ENCODE measurements around the gene SELPLG. TPM values are rescaled to one million over a fixed set of nuclear protein-coding genes. Genes with fewer than 3 reads are reported as not detected.
A peak's percentile ranks its signal among the peaks of the same experiment; 100 is the strongest.

SELPLG gene
- total and polyA plus RNA-seq, 8 donors, result 1.2 to 6.1 (median 3.0) TPM

- 62 to 73% (median 67%) methylated on average over 9 of the region's 9 CpGs for WGBS, 5 donors
- H3K27me3 ChIP-seq, result peaks cover 0 to 18% (median 0%) of the 10 kb centered on the region in 3 donors
- H3K4me3 ChIP-seq, result peak overlapping the region in 2 of 4 donors; percentile 5 to 34
- TF ChIP-seq POLR2A (IDR thresholded peaks at IDR 0.05) (no peak), CTCF (IDR thresholded peaks at IDR 0.05) (no peak), EP300 (IDR thresholded peaks at IDR 0.05) (no peak)
- no peaks in the 10 kb centered on the region for H3K36me3 ChIP-seq
- no peaks in the 10 kb centered on the region for H3K9me3 ChIP-seq
- peak overlapping the region in 4 of 5 donors; percentile 34 to 82 (median 70) for H3K27ac ChIP-seq
- intact Hi-C loops (cut with DNase I; ENCODE audit: low total_unique reads), result no loop called here
- DNase-seq, result no peak
- H3K4me1 ChIP-seq, result peaks cover 0 to 61% (median 26%) of the 10 kb centered on the region in 4 donors
Observed at GRCh38 chr12:108630481-108631207, 3.0 kb downstream of the SELPLG start.

- 46 to 68% (median 59%) methylated on average over 17 of the region's 17 CpGs for WGBS, 5 donors
- DNase-seq, result peak in 1 of 2 donors; percentile 80
- peaks cover 0 to 55% (median 21%) of the 10 kb centered on the region in 4 donors for H3K4me1 ChIP-seq
- peaks cover 0 to 18% (median 0%) of the 10 kb centered on the region in 3 donors for H3K27me3 ChIP-seq
- H3K4me3 ChIP-seq, result peak overlapping the region in 2 of 4 donors; percentile 16 to 34
- TF ChIP-seq POLR2AphosphoS5 (IDR thresholded peaks at IDR 0.05), result no peak
- TF ChIP-seq EP300 (IDR thresholded peaks at IDR 0.05), result no peak
- TF ChIP-seq POLR2A (IDR thresholded peaks at IDR 0.05), result no peak
- TF ChIP-seq CTCF (IDR thresholded peaks at IDR 0.05), result no peak
- intact Hi-C loops (cut with DNase I; ENCODE audit: low total_unique reads), result no loop called here
- H3K36me3 ChIP-seq, result no peaks in the 10 kb centered on the region
- peak overlapping the region in 4 of 5 donors; percentile 34 to 82 (median 70) for H3K27ac ChIP-seq
- no peaks in the 10 kb centered on the region for H3K9me3 ChIP-seq
Observed at GRCh38 chr12:108629824-108630476, 3.7 kb downstream of the SELPLG start.

- TF ChIP-seq POLR2AphosphoS5 (IDR thresholded peaks at IDR 0.05) (no peak), POLR2A (IDR thresholded peaks at IDR 0.05) (no peak), EP300 (IDR thresholded peaks at IDR 0.05) (no peak), CTCF (IDR thresholded peaks at IDR 0.05) (no peak)
- H3K36me3 ChIP-seq, result no peaks in the 10 kb centered on the region
- H3K4me1 ChIP-seq, result peaks cover 0 to 47% (median 18%) of the 10 kb centered on the region in 4 donors
- peak overlapping the region in 2 of 4 donors; percentile 16 to 34 for H3K4me3 ChIP-seq
- intact Hi-C loops (cut with DNase I; ENCODE audit: low total_unique reads), result no loop called here
- DNase-seq, result no peak
- peak overlapping the region; percentile 47 to 82 (median 60) for H3K27ac ChIP-seq
- H3K27me3 ChIP-seq, result peaks cover 0 to 13% (median 0%) of the 10 kb centered on the region in 3 donors
- 60 to 86% (median 81%) methylated on average over 3 to 5 of the region's 5 CpGs for WGBS, 5 donors
- H3K9me3 ChIP-seq, result no peaks in the 10 kb centered on the region
Observed at GRCh38 chr12:108629151-108629550, 4.5 kb downstream of the SELPLG start.

GRCh38 chr12:108627134-108627920 lies 6.4 kb downstream of the SELPLG start:
- Histone ChIP-seq H3K4me1 (peaks cover 0 to 50% (median 16%) of the 10 kb centered on the region in 4 donors), H3K27me3 (no peaks in the 10 kb centered on the region), H3K36me3 (peaks cover 0 to 14% (median 6%) of the 10 kb centered on the region in 4 donors), H3K4me3 (no peak overlapping the region), H3K27ac (peak overlapping the region in 2 of 5 donors; percentile 79 to 82), H3K9me3 (no peaks in the 10 kb centered on the region)
- 76 to 88% (median 87%) methylated on average over 4 to 8 of the region's 8 CpGs for WGBS, 5 donors
- DNase-seq, result no peak
- TF ChIP-seq EP300 (IDR thresholded peaks at IDR 0.05) (no peak), POLR2A (IDR thresholded peaks at IDR 0.05) (no peak), POLR2AphosphoS5 (IDR thresholded peaks at IDR 0.05) (no peak), CTCF (IDR thresholded peaks at IDR 0.05) (no peak)
- intact Hi-C loops (cut with DNase I; ENCODE audit: low total_unique reads), result no loop called here

Data from stomach (tissue), 9 donors.